ENCODE data around the gene GNAT3.

The GNAT3 gene

GRCh38 chr7:80472491-80473200 is 39.2 kb downstream of the GNAT3 start:
- ATAC-seq (replicated peaks; ENCODE audit: extremely low read depth, poor library complexity, severe bottlenecking) (no peak), DNase-seq (ENCODE audit: low spot score in 2 of 2) (no peak)
- peaks cover 15% of the 10 kb centered on the region for H3K9me3 Mint-ChIP-seq
- H3K4me1 Mint-ChIP-seq: no peaks in the 10 kb centered on the region
- no peaks in the 10 kb centered on the region for H3K27me3 Mint-ChIP-seq
- H3K4me3 Mint-ChIP-seq: no peak overlapping the region
- no peaks in the 10 kb centered on the region for H3K36me3 Mint-ChIP-seq (ENCODE audit: insufficient read depth)
- no peak overlapping the region for H3K27ac Mint-ChIP-seq (ENCODE audit: low read depth)

GRCh38 chr7:80468931-80469714 is 42.7 kb downstream of the GNAT3 start:
- Mint-ChIP-seq H3K4me1 (no peaks in the 10 kb centered on the region), H3K27ac (ENCODE audit: low read depth) (no peak overlapping the region), H3K4me3 (no peak overlapping the region), H3K9me3 (peaks cover 14% of the 10 kb centered on the region), H3K36me3 (ENCODE audit: insufficient read depth) (no peaks in the 10 kb centered on the region), H3K27me3 (no peaks in the 10 kb centered on the region)
- no peak for ATAC-seq (replicated peaks; ENCODE audit: extremely low read depth, poor library complexity, severe bottlenecking)
- DNase-seq (ENCODE audit: low spot score in 2 of 2): no peak

GRCh38 chr7:80467069-80467468 is 44.8 kb downstream of the GNAT3 start:
- Mint-ChIP-seq H3K4me3 (no peak overlapping the region), H3K36me3 (ENCODE audit: insufficient read depth) (no peaks in the 10 kb centered on the region), H3K27ac (ENCODE audit: low read depth) (no peak overlapping the region), H3K27me3 (no peaks in the 10 kb centered on the region), H3K4me1 (no peaks in the 10 kb centered on the region), H3K9me3 (peaks cover 13% of the 10 kb centered on the region)
- ATAC-seq (replicated peaks; ENCODE audit: extremely low read depth, poor library complexity, severe bottlenecking) (no peak), DNase-seq (ENCODE audit: low spot score in 2 of 2) (no peak)

- Mint-ChIP-seq H3K27me3 (no peaks in the 10 kb centered on the region), H3K4me1 (no peaks in the 10 kb centered on the region), H3K36me3 (ENCODE audit: insufficient read depth) (no peaks in the 10 kb centered on the region), H3K4me3 (no peak overlapping the region), H3K27ac (ENCODE audit: low read depth) (no peak overlapping the region), H3K9me3 (peaks cover 12% of the 10 kb centered on the region)
- DNase-seq (ENCODE audit: low spot score in 2 of 2): no peak
- no peak for ATAC-seq (replicated peaks; ENCODE audit: extremely low read depth, poor library complexity, severe bottlenecking)
Measured at GRCh38 chr7:80466636-80467035, 45.2 kb downstream of the GNAT3 start.

- Mint-ChIP-seq H3K9me3 (peaks cover 19% of the 10 kb centered on the region), H3K36me3 (ENCODE audit: insufficient read depth) (no peaks in the 10 kb centered on the region), H3K4me1 (no peaks in the 10 kb centered on the region), H3K27ac (ENCODE audit: low read depth) (no peak overlapping the region), H3K4me3 (no peak overlapping the region), H3K27me3 (no peaks in the 10 kb centered on the region)
- ATAC-seq (replicated peaks; ENCODE audit: extremely low read depth, poor library complexity, severe bottlenecking) (no peak), DNase-seq (ENCODE audit: low spot score in 2 of 2) (no peak)
Measured at GRCh38 chr7:80464211-80464610, 47.7 kb downstream of the GNAT3 start.

GRCh38 chr7:80463272-80463920 is 48.5 kb downstream of the GNAT3 start:
- no peak for ATAC-seq (replicated peaks; ENCODE audit: extremely low read depth, poor library complexity, severe bottlenecking)
- DNase-seq (ENCODE audit: low spot score in 2 of 2): no peak
- Mint-ChIP-seq H3K27me3 (no peaks in the 10 kb centered on the region), H3K4me1 (no peaks in the 10 kb centered on the region), H3K9me3 (peaks cover 23% of the 10 kb centered on the region), H3K27ac (ENCODE audit: low read depth) (no peak overlapping the region), H3K4me3 (no peak overlapping the region), H3K36me3 (ENCODE audit: insufficient read depth) (no peaks in the 10 kb centered on the region)

- peaks cover 23% of the 10 kb centered on the region for H3K9me3 Mint-ChIP-seq
- no peaks in the 10 kb centered on the region for H3K36me3 Mint-ChIP-seq (ENCODE audit: insufficient read depth)
- ATAC-seq (replicated peaks; ENCODE audit: extremely low read depth, poor library complexity, severe bottlenecking) (no peak), DNase-seq (ENCODE audit: low spot score in 2 of 2) (no peak)
- H3K27ac Mint-ChIP-seq (ENCODE audit: low read depth): no peak overlapping the region
- H3K4me3 Mint-ChIP-seq: no peak overlapping the region
- no peaks in the 10 kb centered on the region for H3K4me1 Mint-ChIP-seq
- no peaks in the 10 kb centered on the region for H3K27me3 Mint-ChIP-seq
Measured at GRCh38 chr7:80460857-80461256, 51.0 kb downstream of the GNAT3 start.

GRCh38 chr7:80459776-80460510 is 51.9 kb downstream of the GNAT3 start:
- no peak for ATAC-seq (replicated peaks; ENCODE audit: extremely low read depth, poor library complexity, severe bottlenecking)
- DNase-seq (ENCODE audit: low spot score in 2 of 2): no peak
- no peak overlapping the region for H3K4me3 Mint-ChIP-seq
- peaks cover 23% of the 10 kb centered on the region for H3K9me3 Mint-ChIP-seq
- no peaks in the 10 kb centered on the region for H3K36me3 Mint-ChIP-seq (ENCODE audit: insufficient read depth)
- H3K27me3 Mint-ChIP-seq: no peaks in the 10 kb centered on the region
- H3K4me1 Mint-ChIP-seq: no peaks in the 10 kb centered on the region
- no peak overlapping the region for H3K27ac Mint-ChIP-seq (ENCODE audit: low read depth)

- no peaks in the 10 kb centered on the region for H3K27me3 Mint-ChIP-seq
- no peaks in the 10 kb centered on the region for H3K36me3 Mint-ChIP-seq (ENCODE audit: insufficient read depth)
- H3K27ac Mint-ChIP-seq (ENCODE audit: low read depth): no peak overlapping the region
- no peak for ATAC-seq (replicated peaks; ENCODE audit: extremely low read depth, poor library complexity, severe bottlenecking)
- H3K4me1 Mint-ChIP-seq: no peaks in the 10 kb centered on the region
- no peak overlapping the region for H3K4me3 Mint-ChIP-seq
- H3K9me3 Mint-ChIP-seq: peaks cover 19% of the 10 kb centered on the region
- no peak for DNase-seq (ENCODE audit: low spot score in 2 of 2)
Measured at GRCh38 chr7:80458822-80459725, 52.8 kb downstream of the GNAT3 start.

- ATAC-seq (replicated peaks; ENCODE audit: extremely low read depth, poor library complexity, severe bottlenecking): no peak
- Mint-ChIP-seq H3K36me3 (ENCODE audit: insufficient read depth) (no peaks in the 10 kb centered on the region), H3K27me3 (no peaks in the 10 kb centered on the region)
Measured at GRCh38 chr7:80453699-80454340, 58.0 kb downstream of the GNAT3 start.

GRCh38 chr7:80450621-80451308 is 61.1 kb downstream of the GNAT3 start:
- DNase-seq (ENCODE audit: low spot score in 2 of 2) (no peak), ATAC-seq (replicated peaks; ENCODE audit: extremely low read depth, poor library complexity, severe bottlenecking) (no peak)
- H3K4me3 Mint-ChIP-seq: no peak overlapping the region

More at GRCh38 chr7:80453699-80454340, 58.0 kb downstream of the GNAT3 start:
- no peak overlapping the region for H3K4me3 Mint-ChIP-seq
- DNase-seq (ENCODE audit: low spot score in 2 of 2): no peak
- no peak overlapping the region for H3K27ac Mint-ChIP-seq (ENCODE audit: low read depth)
- H3K4me1 Mint-ChIP-seq: no peaks in the 10 kb centered on the region
- H3K9me3 Mint-ChIP-seq: peaks cover 4% of the 10 kb centered on the region

More at GRCh38 chr7:80450621-80451308, 61.1 kb downstream of the GNAT3 start:
- H3K27me3 Mint-ChIP-seq: no peaks in the 10 kb centered on the region
- H3K4me1 Mint-ChIP-seq: no peaks in the 10 kb centered on the region
- no peak overlapping the region for H3K27ac Mint-ChIP-seq (ENCODE audit: low read depth)
- H3K9me3 Mint-ChIP-seq: peaks cover 5% of the 10 kb centered on the region
- H3K36me3 Mint-ChIP-seq (ENCODE audit: insufficient read depth): no peaks in the 10 kb centered on the region

All from central memory CD8-positive, alpha-beta T cell (primary cell).